HG03342 (cell line): Measurements from ENCODE around the gene CTNNA3.
"Not testable (repeated sequence)": the region's sequence is repeated elsewhere in the genome, so short reads cannot be mapped to it uniquely, and the experiment has no call there.

Experiments used
- ATAC-seq: cut with Tn5 transposase; IDR thresholded peaks from one replicate; pipeline ENCODE4 v1.9.1; 2021; ENCODE audit warnings: mild to moderate bottlenecking, moderate library complexity; ENCODE audit not compliant: unreplicated experiment

CTNNA3 gene

GRCh38 chr10:66350622-66351399 is 1345.2 kb downstream of the CTNNA3 start:
- no peak for ATAC-seq

- no peak for ATAC-seq
Measured at GRCh38 chr10:66349726-66350125, 1346.3 kb downstream of the CTNNA3 start.

GRCh38 chr10:66349076-66349475 is 1346.9 kb downstream of the CTNNA3 start:
- no peak for ATAC-seq

GRCh38 chr10:66337211-66337610 is 1358.8 kb downstream of the CTNNA3 start:
- no peak for ATAC-seq

GRCh38 chr10:66336791-66337190 is 1359.2 kb downstream of the CTNNA3 start:
- ATAC-seq: no peak

- not testable (repeated sequence) for ATAC-seq
Measured at GRCh38 chr10:66335753-66336152, 1360.2 kb downstream of the CTNNA3 start.

- no peak for ATAC-seq
Measured at GRCh38 chr10:66329147-66329546, 1366.8 kb downstream of the CTNNA3 start.

- ATAC-seq: no peak
Measured at GRCh38 chr10:66326876-66327275, 1369.1 kb downstream of the CTNNA3 start.

- no peak for ATAC-seq
Measured at GRCh38 chr10:66322777-66323176, 1373.2 kb downstream of the CTNNA3 start.

GRCh38 chr10:66321723-66322665 is 1374.0 kb downstream of the CTNNA3 start:
- ATAC-seq: no peak

GRCh38 chr10:66318761-66319160 is 1377.2 kb downstream of the CTNNA3 start:
- ATAC-seq: no peak

GRCh38 chr10:66307826-66308225 is 1388.2 kb downstream of the CTNNA3 start:
- no peak for ATAC-seq

- no peak for ATAC-seq
Measured at GRCh38 chr10:66301078-66301477, 1394.9 kb downstream of the CTNNA3 start.

- ATAC-seq: no peak
Measured at GRCh38 chr10:66295602-66296001, 1400.4 kb downstream of the CTNNA3 start.

GRCh38 chr10:66294538-66294937 is 1401.5 kb downstream of the CTNNA3 start:
- no peak for ATAC-seq

GRCh38 chr10:66292922-66293321 is 1403.1 kb downstream of the CTNNA3 start:
- no peak for ATAC-seq

GRCh38 chr10:66292456-66292855 is 1403.5 kb downstream of the CTNNA3 start:
- no peak for ATAC-seq

GRCh38 chr10:66291133-66291532 is 1404.9 kb downstream of the CTNNA3 start:
- ATAC-seq: no peak

GRCh38 chr10:66284621-66285020 is 1411.4 kb downstream of the CTNNA3 start:
- no peak for ATAC-seq

GRCh38 chr10:66283874-66284464 is 1412.0 kb downstream of the CTNNA3 start:
- no peak for ATAC-seq

- ATAC-seq: no peak
Measured at GRCh38 chr10:66283064-66283463, 1412.9 kb downstream of the CTNNA3 start.
